Activated CD8-positive, alpha-beta memory T cell treated with anti-CD3 and anti-CD28 coated beads, Interleukin-2, amount 50 U/mL, for 24 hours (primary cell): Measurements from ENCODE around the gene LRRC8C.

ENCODE experiments used
- DNase-seq: peaks from one replicate; pipeline ENCODE4 v3.0.0-alpha.2; 2020; ENCODE audit errors: extremely low read depth

Gene LRRC8C

DNA sequence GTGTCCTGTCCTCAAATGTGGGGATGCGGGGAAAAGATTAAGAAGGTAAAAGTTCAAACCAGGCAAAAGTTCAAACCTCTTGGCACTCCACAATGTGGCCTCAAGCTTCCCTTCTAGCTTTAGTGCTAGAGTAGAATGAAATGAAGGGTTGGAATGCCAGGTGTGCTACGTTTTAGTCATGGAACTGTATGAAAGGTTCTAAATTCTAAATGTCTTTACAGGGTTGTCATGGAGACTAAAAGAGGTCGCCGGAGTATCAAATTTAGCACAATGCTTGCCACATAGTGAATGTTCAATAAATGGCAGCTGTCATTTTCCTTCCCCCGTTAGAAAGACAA lies 130.7 kb downstream of the LRRC8C start:
- no peak for DNase-seq

DNA sequence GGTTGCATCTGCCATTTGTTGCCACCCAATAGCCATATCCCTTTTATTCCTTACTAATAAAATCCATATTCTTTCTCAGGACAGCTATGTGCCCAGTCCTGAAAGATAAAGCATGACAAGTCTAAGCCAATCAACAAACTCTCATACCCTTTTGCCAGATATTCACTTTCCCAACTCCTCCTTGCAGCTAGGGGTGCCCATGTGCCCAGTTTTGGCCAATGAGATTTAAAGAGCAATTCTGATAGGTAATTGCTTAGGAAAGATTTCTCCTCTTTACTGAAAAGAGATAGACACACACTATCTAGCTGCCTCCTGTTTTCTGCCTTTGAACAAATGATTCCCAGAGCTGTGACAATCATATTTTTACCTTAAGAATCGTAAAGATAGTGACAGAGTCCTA lies 132.9 kb downstream of the LRRC8C start:
- no peak for DNase-seq

DNA sequence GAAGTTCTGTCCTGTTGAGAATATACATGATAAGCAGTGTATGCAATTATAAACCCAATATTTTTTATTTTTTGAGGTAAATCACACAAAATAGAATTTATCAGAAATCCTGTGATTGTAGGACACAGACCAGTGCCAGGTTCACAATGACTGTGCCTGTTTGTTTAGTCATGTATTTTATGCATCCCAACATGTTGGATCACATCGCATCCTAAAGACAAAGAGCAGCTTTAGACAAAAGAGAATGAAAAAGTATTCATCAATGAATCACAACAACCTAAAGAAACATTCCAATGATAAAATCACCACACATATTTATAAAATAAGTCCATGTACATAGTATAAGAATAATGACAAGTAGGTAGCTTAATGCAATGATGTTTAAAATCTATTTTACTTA lies 134.7 kb downstream of the LRRC8C start:
- DNase-seq: no peak
